A549 (cell line): Measurements from ENCODE around the gene UNCX.

Experiments used
- CEBPB ChIP-seq, 2 experiments: fragments of >200 bp in 1 of 2; sonication (Bioruptor Twin) in 1 of 2; formaldehyde crosslinking in 1 of 2; IDR thresholded peaks; 2 replicates each; pipeline ENCODE4 v1.6.1; 2012 to 2016
- EP300 ChIP-seq, 2 experiments: fragments of >200 bp; sonication (Bioruptor Twin); formaldehyde crosslinking; IDR thresholded peaks; 2 replicates in 1 of 2; 3 replicates in 1 of 2; pipeline ENCODE4 v1.6.1; 2016 to 2017
- FOSL2 ChIP-seq, 2 experiments: fragments of 450-650 bp in 1 of 2; fragments of >200 bp in 1 of 2; sonication (Bioruptor Twin) in 1 of 2; formaldehyde crosslinking; IDR thresholded peaks; 2 replicates each; pipeline versions ENCODE4 v1.5.0 to v1.6.1; 2016 to 2020; ENCODE audit warnings: mild to moderate bottlenecking in 1 of 2, moderate library complexity in 1 of 2
- MYC ChIP-seq: IDR thresholded peaks from 2 replicates; pipeline ENCODE4 v1.6.1; 2012; ENCODE audit warnings: mild to moderate bottlenecking, inconsistent platforms, low read length, improper control_type of control experiment, borderline replicate concordance
- PHF8 ChIP-seq: fragments of 200-600 bp; sonication (generic); IDR thresholded peaks from 2 replicates; pipeline ENCODE4 v1.6.1; 2016; ENCODE audit warnings: low read depth, mild to moderate bottlenecking, antibody characterized with exemption, moderate library complexity, borderline replicate concordance
- POLR2A ChIP-seq: IDR thresholded peaks from 2 replicates; pipeline ENCODE4 v1.6.1; 2012; ENCODE audit warnings: mild to moderate bottlenecking, low read length
- RFX5 ChIP-seq: fragments of 450-650 bp; IDR thresholded peaks from 2 replicates; pipeline ENCODE4 v1.7.1; 2014; ENCODE audit warnings: antibody characterized with exemption, mild to moderate bottlenecking, moderate library complexity
- ZFP36 ChIP-seq: fragments of 450-650 bp; IDR thresholded peaks from 2 replicates; pipeline ENCODE4 v1.6.1; 2014; ENCODE audit warnings: borderline replicate concordance; ENCODE audit not compliant: partially characterized antibody
- TF ChIP-seq, protein P1 (sequence below): fragments of >200 bp; sonication (Bioruptor Twin); formaldehyde crosslinking; IDR thresholded peaks from 3 replicates; pipeline ENCODE4 v1.5.1; 2016

GRCh38 chr7:1192171-1192676 is 40.4 kb upstream of the UNCX start:
- TF ChIP-seq, protein P1, sequence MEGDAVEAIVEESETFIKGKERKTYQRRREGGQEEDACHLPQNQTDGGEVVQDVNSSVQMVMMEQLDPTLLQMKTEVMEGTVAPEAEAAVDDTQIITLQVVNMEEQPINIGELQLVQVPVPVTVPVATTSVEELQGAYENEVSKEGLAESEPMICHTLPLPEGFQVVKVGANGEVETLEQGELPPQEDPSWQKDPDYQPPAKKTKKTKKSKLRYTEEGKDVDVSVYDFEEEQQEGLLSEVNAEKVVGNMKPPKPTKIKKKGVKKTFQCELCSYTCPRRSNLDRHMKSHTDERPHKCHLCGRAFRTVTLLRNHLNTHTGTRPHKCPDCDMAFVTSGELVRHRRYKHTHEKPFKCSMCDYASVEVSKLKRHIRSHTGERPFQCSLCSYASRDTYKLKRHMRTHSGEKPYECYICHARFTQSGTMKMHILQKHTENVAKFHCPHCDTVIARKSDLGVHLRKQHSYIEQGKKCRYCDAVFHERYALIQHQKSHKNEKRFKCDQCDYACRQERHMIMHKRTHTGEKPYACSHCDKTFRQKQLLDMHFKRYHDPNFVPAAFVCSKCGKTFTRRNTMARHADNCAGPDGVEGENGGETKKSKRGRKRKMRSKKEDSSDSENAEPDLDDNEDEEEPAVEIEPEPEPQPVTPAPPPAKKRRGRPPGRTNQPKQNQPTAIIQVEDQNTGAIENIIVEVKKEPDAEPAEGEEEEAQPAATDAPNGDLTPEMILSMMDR = no peak
- TF ChIP-seq POLR2A (no peak), RFX5 (no peak), ZFP36 (no peak), MYC (no peak), PHF8 (no peak), CEBPB (IDR thresholded peaks at IDR 0.05) (no peak), FOSL2 (IDR thresholded peaks at IDR 0.05) (no peak), FOSL2 (CRISPR knock-in tag; IDR thresholded peaks at IDR 0.05) (no peak), EP300 (IDR thresholded peaks at IDR 0.05) (no peak)
